Progenitor cell of endocrine pancreas (in vitro differentiated cells): ENCODE results near the gene ATP8A2. TPM values are rescaled to one million over a fixed set of nuclear protein-coding genes. Genes with fewer than 3 reads are reported as not detected.

Experiments used
- DNase-seq: peaks from one replicate; pipeline ENCODE4 v3.0.0; 2021; ENCODE audit warnings: low spot score; ENCODE audit not compliant: unreplicated experiment
- H3K27ac Mint-ChIP-seq: 2 replicates; pipeline ENCODE4 v1.8.0; 2021; ENCODE audit warnings: mild to moderate bottlenecking, moderate library complexity, mixed read lengths
- H3K27me3 Mint-ChIP-seq: 2 replicates; pipeline ENCODE4 v1.8.0; 2021; ENCODE audit warnings: mixed read lengths
- H3K36me3 Mint-ChIP-seq: 2 replicates; pipeline ENCODE4 v1.8.0; 2022; ENCODE audit warnings: mixed read lengths; ENCODE audit not compliant: insufficient read depth
- H3K4me1 Mint-ChIP-seq: 2 replicates; pipeline ENCODE4 v1.8.0; 2021; ENCODE audit warnings: low read depth, mixed read lengths
- H3K4me3 Mint-ChIP-seq: 2 replicates; pipeline ENCODE4 v1.8.0; 2021; ENCODE audit warnings: low read depth, mild to moderate bottlenecking, moderate library complexity, mixed read lengths
- H3K9me3 Mint-ChIP-seq: 2 replicates; pipeline ENCODE4 v1.8.0; 2021; ENCODE audit warnings: low read depth, mixed read lengths
- CTCF ChIP-seq: fragments of 200-600 bp; sonication (generic); IDR thresholded peaks from one replicate; pipeline ENCODE4 v1.5.0; 2021; ENCODE audit warnings: antibody characterized with exemption, mild to moderate bottlenecking; ENCODE audit not compliant: unreplicated experiment
- total RNA-seq: library from RNA; stranded (reverse); gene quantifications from 2 replicates; pipeline ENCODE4 v1.2.1, GENCODE V29; 2021

Gene ATP8A2
- total RNA-seq, 1 donor from 2014 or later, result 0.38 TPM

- DNase-seq, result peak; percentile 12
These were observed 679.5 kb downstream of the ATP8A2 start for GRCh38 chr13:26051231-26051656.

GRCh38 chr13:26051657-26052311, 680.0 kb downstream of the ATP8A2 start, which contains the start of gene SHISA2:
Gene SHISA2 (minus strand): TSS chr13:26052016. CDS start chr13:26050975, 1,041 bp downstream.
- Mint-ChIP-seq H3K4me3 (peak within 1 kb of the TSS; percentile 63), H3K9me3 (no peaks in the 10 kb centered on the region), H3K27ac (peak within 1 kb of the TSS; percentile 1), H3K27me3 (peaks cover 27% of the 10 kb centered on the region), H3K36me3 (peaks cover 2% of the 10 kb centered on the region), H3K4me1 (peaks cover 5% of the 10 kb centered on the region)
- DNase-seq, result peak; percentile 40
- no peak for TF ChIP-seq CTCF

More at GRCh38 chr13:26051231-26051656, 679.5 kb downstream of the ATP8A2 start:
- Mint-ChIP-seq H3K27ac (no peak overlapping the region), H3K4me3 (peak overlapping the region; percentile 63), H3K36me3 (peaks cover 2% of the 10 kb centered on the region), H3K9me3 (no peaks in the 10 kb centered on the region), H3K27me3 (peaks cover 23% of the 10 kb centered on the region), H3K4me1 (peaks cover 5% of the 10 kb centered on the region)
- TF ChIP-seq CTCF, result no peak

GRCh38 chr13:26052337-26052736, 680.6 kb downstream of the ATP8A2 start:
- peaks cover 1% of the 10 kb centered on the region for H3K36me3 Mint-ChIP-seq
- TF ChIP-seq CTCF, result no peak
- H3K4me1 Mint-ChIP-seq, result peaks cover 5% of the 10 kb centered on the region
- peaks cover 32% of the 10 kb centered on the region for H3K27me3 Mint-ChIP-seq
- H3K4me3 Mint-ChIP-seq, result peak overlapping the region; percentile 61
- H3K9me3 Mint-ChIP-seq, result no peaks in the 10 kb centered on the region
- DNase-seq, result no peak
- H3K27ac Mint-ChIP-seq, result peak overlapping the region; percentile 1

GRCh38 chr13:26053418-26053980, 681.7 kb downstream of the ATP8A2 start:
- no peak overlapping the region for H3K4me3 Mint-ChIP-seq
- H3K4me1 Mint-ChIP-seq, result peaks cover 5% of the 10 kb centered on the region
- H3K9me3 Mint-ChIP-seq, result no peaks in the 10 kb centered on the region
- no peak overlapping the region for H3K27ac Mint-ChIP-seq
- no peaks in the 10 kb centered on the region for H3K36me3 Mint-ChIP-seq
- H3K27me3 Mint-ChIP-seq, result peaks cover 33% of the 10 kb centered on the region
- no peak for DNase-seq
- no peak for TF ChIP-seq CTCF

- no peak for DNase-seq
- no peak overlapping the region for H3K4me3 Mint-ChIP-seq
- H3K36me3 Mint-ChIP-seq, result no peaks in the 10 kb centered on the region
- no peak overlapping the region for H3K27ac Mint-ChIP-seq
- H3K4me1 Mint-ChIP-seq, result peaks cover 8% of the 10 kb centered on the region
- no peak for TF ChIP-seq CTCF
- H3K9me3 Mint-ChIP-seq, result no peaks in the 10 kb centered on the region
- peaks cover 30% of the 10 kb centered on the region for H3K27me3 Mint-ChIP-seq
These were observed 683.1 kb downstream of the ATP8A2 start for GRCh38 chr13:26054896-26055295.
